ENCODE results near the gene FADS6.

FADS6 gene

GRCh38 chr17:74939534-74939933, 46.1 kb upstream of the FADS6 start (continued):
- TF ChIP-seq TSHZ2 (CRISPR knock-in tag; IDR thresholded peaks at IDR 0.05) (no peak), SNAI2 (CRISPR knock-in tag; IDR thresholded peaks at IDR 0.05) (no peak), CSRNP3 (CRISPR knock-in tag; IDR thresholded peaks at IDR 0.05) (no peak), BACH2 (CRISPR knock-in tag; IDR thresholded peaks at IDR 0.05; ENCODE audit: borderline replicate concordance) (no peak)

DNA sequence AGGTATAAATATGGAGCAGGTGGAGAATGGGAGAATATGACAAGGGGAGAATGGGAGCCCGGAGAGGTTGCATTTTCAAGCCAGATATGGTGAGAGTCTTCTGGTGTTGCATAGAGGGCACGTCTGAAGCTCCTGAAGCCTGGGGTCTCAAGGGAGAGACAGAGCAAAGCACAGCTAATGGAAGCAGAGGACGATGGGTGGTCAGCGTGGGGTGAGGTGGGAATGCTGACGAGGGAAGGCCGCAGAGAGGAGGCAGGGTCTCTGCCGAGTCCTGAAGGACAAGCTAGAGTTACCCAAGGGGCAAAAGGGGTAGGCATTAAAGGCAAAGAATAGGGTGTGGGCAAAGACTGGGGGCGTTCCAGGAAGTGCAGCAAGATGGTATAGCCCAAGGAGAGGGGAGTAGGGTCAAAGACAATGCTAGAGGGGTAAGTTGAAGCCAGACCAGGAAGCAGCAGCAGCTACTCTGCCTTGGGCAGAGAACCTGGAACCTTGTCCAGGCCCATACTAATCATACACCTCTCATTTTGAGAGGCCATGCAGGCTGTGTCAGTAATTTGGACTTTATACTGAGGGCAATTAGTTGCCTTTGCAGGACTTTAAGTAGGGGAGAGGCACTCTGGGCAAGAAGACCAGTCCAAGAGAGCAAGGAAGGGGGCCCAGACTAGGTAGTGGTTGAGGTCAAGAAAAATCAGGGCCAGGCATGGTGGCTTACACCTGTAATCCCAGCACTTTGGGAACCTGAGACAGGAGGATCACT, 44.9 kb upstream of the FADS6 start:
- ATAC-seq: no peak

More for the DNA sequence above, 44.9 kb upstream of the FADS6 start:
- no peak for TF ChIP-seq TSHZ2 (CRISPR knock-in tag; IDR thresholded peaks at IDR 0.05)
- no peak for TF ChIP-seq ZNF8 (CRISPR knock-in tag; IDR thresholded peaks at IDR 0.05)
- TF ChIP-seq ESRRG (CRISPR knock-in tag; IDR thresholded peaks at IDR 0.05): no peak
- no peak for TF ChIP-seq ISL1 (CRISPR knock-in tag; IDR thresholded peaks at IDR 0.05)
- TF ChIP-seq, protein P1, sequence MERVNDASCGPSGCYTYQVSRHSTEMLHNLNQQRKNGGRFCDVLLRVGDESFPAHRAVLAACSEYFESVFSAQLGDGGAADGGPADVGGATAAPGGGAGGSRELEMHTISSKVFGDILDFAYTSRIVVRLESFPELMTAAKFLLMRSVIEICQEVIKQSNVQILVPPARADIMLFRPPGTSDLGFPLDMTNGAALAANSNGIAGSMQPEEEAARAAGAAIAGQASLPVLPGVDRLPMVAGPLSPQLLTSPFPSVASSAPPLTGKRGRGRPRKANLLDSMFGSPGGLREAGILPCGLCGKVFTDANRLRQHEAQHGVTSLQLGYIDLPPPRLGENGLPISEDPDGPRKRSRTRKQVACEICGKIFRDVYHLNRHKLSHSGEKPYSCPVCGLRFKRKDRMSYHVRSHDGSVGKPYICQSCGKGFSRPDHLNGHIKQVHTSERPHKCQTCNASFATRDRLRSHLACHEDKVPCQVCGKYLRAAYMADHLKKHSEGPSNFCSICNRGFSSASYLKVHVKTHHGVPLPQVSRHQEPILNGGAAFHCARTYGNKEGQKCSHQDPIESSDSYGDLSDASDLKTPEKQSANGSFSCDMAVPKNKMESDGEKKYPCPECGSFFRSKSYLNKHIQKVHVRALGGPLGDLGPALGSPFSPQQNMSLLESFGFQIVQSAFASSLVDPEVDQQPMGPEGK (CRISPR knock-in tag; IDR thresholded peaks at IDR 0.05; ENCODE audit: borderline replicate concordance): no peak
- no peak for TF ChIP-seq OSR1 (CRISPR knock-in tag; IDR thresholded peaks at IDR 0.05)
- TF ChIP-seq ARNTL (CRISPR knock-in tag; IDR thresholded peaks at IDR 0.05; ENCODE audit: borderline replicate concordance, low read depth): no peak
- no peak for TF ChIP-seq ZNF70 (CRISPR knock-in tag; IDR thresholded peaks at IDR 0.05)
- TF ChIP-seq ZFP30 (CRISPR knock-in tag; IDR thresholded peaks at IDR 0.05): no peak
- TF ChIP-seq CSRNP3 (CRISPR knock-in tag; IDR thresholded peaks at IDR 0.05): no peak

All from SK-N-SH treated with all-trans-retinoic acid at 6 μM for 48 hours (cell line).